Gastroesophageal sphincter (tissue), 4 donors: Measurements from ENCODE around the gene TFDP3. TPM values are rescaled to one million over a fixed set of nuclear protein-coding genes. Genes with fewer than 3 reads are reported as not detected.

Source experiments
- ATAC-seq: fragments of 150-250 bp; one replicate; pipeline ENCODE4 v1.9.1; 2016; ENCODE audit warnings: mild to moderate bottlenecking, moderate library complexity
- H3K27ac ChIP-seq, 4 donors: fragments of 200-600 bp; sonication (generic) in 3 of 4; 1 replicate in 3 of 4; 2 replicates in 1 of 4; pipeline ENCODE4 v1.5.1; 2016 to 2019
- H3K27me3 ChIP-seq: fragments of 200-600 bp; sonication (generic); one replicate; pipeline ENCODE4 v1.5.1; 2019
- H3K36me3 ChIP-seq, 2 donors: fragments of 200-600 bp; sonication (generic); one replicate each; pipeline ENCODE4 v1.5.1; 2019; ENCODE audit warnings: control low read depth in 1 of 2
- H3K4me1 ChIP-seq, 3 donors: fragments of 200-600 bp; sonication (generic); 1 replicate in 2 of 3; 2 replicates in 1 of 3; pipeline ENCODE4 v1.5.1; 2016 to 2019; ENCODE audit warnings: control low read depth in 2 of 3
- H3K4me3 ChIP-seq, 2 donors: fragments of 200-600 bp; sonication (generic); one replicate each; pipeline ENCODE4 v1.5.1; 2019; ENCODE audit warnings: mild to moderate bottlenecking in 1 of 2, moderate library complexity in 1 of 2
- H3K9me3 ChIP-seq, 3 donors: fragments of 200-600 bp; sonication (generic); one replicate each; pipeline ENCODE4 v1.5.1; 2017 to 2019; ENCODE audit warnings: control low read depth in 2 of 3
- EP300 ChIP-seq: sonication (generic); formaldehyde crosslinking; IDR thresholded peaks from one replicate; pipeline ENCODE4 v1.6.1; 2017; ENCODE audit warnings: antibody characterized with exemption, mild to moderate bottlenecking
- POLR2A ChIP-seq, 2 donors: fragments of 450-650 bp; IDR thresholded peaks; one replicate each; pipeline ENCODE4 v1.6.1; 2017; ENCODE audit warnings: antibody characterized with exemption in 2 of 2, mild to moderate bottlenecking in 2 of 2, moderate library complexity in 1 of 2
- POLR2AphosphoS5 ChIP-seq: sonication (generic); formaldehyde crosslinking; IDR thresholded peaks from one replicate; pipeline ENCODE4 v1.6.1; 2017; ENCODE audit warnings: antibody characterized with exemption
- WGBS, 2 donors: methylation state at CpG; one replicate each; pipeline ENCODE4 v1.1.5; 2018; ENCODE audit warnings: low coverage in 1 of 2; 5-methylcytosine and 5-hydroxymethylcytosine counted together
- total RNA-seq, 4 donors: library from RNA; depleted of rRNA; stranded (reverse); fragments of >200 nt; gene quantifications; one replicate each; pipeline ENCODE4 v1.1.0, GENCODE V29; 2016
- TF ChIP-seq, protein P1 (sequence below), 4 experiments: fragments of 200-600 bp in 2 of 4; fragments of 450-650 bp in 2 of 4; sonication (generic) in 1 of 4; IDR thresholded peaks; one replicate each; pipeline ENCODE4 v1.5.1; 2017 to 2019; ENCODE audit warnings: antibody characterized with exemption in 4 of 4, mild to moderate bottlenecking in 2 of 4, moderate library complexity in 2 of 4

Gene TFDP3
- total RNA-seq, 4 donors from 2014 or later = 0.40 TPM; not detected in 3

DNA sequence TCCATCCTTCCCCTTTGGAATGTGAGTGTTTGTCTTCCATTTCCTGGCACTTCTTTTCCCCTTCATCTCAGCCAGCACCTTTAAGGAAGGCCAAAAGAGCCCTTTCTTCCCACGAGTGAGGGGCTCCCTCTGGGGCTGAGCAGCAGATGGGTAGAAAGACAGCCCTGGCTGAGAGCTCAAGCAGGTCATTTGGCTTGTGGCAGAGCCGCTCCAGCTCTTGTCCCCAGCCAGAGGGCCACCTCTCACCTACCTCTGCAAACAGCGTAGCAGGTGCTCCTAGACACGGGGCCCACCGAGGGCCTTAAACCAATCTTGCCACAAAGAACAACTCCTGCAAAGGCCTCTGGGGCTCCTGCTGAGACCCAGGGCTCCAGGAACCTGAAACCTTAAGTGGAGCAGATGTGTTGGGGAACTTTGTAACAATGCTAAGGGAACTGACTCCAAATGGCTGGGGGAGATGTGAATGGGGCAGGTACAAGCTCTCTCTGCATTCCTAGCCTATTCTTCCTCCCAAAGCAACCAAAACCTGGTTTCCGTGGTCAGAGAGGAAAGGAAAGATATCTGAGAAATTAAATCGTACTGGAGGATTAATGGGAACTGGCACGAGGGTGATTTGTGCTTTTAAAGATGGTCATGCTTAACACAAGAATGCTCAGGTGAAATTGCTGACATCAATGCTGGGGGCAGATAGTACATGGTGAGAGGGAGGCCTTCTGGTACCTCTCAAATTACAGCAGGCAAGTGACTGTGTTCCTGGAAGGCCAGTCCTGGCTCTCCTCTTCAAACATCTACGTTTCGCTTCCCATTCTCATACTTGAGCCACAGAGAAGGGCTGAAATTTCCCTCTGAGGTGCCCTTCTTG lies 27.0 kb downstream of the TFDP3 start:
- no peak for ATAC-seq

DNA sequence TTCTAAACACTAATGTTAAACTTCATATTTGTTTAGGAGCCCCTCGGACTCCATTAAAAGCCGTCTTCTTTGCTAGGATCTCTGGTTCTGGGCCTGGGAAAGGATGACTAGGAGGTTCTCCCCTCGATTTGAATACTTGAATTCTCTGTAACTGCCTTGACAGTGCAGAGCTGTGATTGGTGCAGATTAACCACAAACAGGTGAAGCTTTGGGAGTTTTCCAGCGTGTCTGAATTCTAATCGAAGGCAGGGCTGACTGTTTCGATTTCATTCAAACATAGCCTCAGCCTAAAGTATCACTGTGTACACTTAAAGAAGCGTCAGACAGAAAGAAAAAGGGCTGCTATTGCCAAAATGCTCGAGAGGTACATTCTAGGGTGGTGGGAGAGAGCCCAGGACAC lies 29.0 kb downstream of the TFDP3 start:
- no peak for TF ChIP-seq EP300
- TF ChIP-seq, protein P1, sequence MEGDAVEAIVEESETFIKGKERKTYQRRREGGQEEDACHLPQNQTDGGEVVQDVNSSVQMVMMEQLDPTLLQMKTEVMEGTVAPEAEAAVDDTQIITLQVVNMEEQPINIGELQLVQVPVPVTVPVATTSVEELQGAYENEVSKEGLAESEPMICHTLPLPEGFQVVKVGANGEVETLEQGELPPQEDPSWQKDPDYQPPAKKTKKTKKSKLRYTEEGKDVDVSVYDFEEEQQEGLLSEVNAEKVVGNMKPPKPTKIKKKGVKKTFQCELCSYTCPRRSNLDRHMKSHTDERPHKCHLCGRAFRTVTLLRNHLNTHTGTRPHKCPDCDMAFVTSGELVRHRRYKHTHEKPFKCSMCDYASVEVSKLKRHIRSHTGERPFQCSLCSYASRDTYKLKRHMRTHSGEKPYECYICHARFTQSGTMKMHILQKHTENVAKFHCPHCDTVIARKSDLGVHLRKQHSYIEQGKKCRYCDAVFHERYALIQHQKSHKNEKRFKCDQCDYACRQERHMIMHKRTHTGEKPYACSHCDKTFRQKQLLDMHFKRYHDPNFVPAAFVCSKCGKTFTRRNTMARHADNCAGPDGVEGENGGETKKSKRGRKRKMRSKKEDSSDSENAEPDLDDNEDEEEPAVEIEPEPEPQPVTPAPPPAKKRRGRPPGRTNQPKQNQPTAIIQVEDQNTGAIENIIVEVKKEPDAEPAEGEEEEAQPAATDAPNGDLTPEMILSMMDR (IDR thresholded peaks at IDR 0.05) = no peak
- TF ChIP-seq POLR2AphosphoS5 = no peak
- TF ChIP-seq POLR2A (IDR thresholded peaks at IDR 0.05) = no peak
- no peaks in the 10 kb centered on the region for H3K4me1 ChIP-seq
- ATAC-seq = no peak
- no peaks in the 10 kb centered on the region for H3K27me3 ChIP-seq
- WGBS, 2 donors = 48 to 70% methylated on average over 4 to 7 of the region's 8 CpGs
- H3K9me3 ChIP-seq = no peaks in the 10 kb centered on the region
- H3K4me3 ChIP-seq = no peak overlapping the region
- no peak overlapping the region for H3K27ac ChIP-seq
- no peaks in the 10 kb centered on the region for H3K36me3 ChIP-seq

More for the DNA sequence above, 27.0 kb downstream of the TFDP3 start:
- 57 to 84% methylated on average over 5 of the region's 10 CpGs for WGBS, 2 donors
- TF ChIP-seq EP300 (no peak), POLR2A (IDR thresholded peaks at IDR 0.05) (no peak), POLR2AphosphoS5 (no peak)
- TF ChIP-seq, protein P1 (IDR thresholded peaks at IDR 0.05) = no peak
- Histone ChIP-seq H3K9me3 (no peaks in the 10 kb centered on the region), H3K4me3 (no peak overlapping the region), H3K36me3 (no peaks in the 10 kb centered on the region), H3K27ac (no peak overlapping the region), H3K4me1 (no peaks in the 10 kb centered on the region), H3K27me3 (no peaks in the 10 kb centered on the region)

DNA sequence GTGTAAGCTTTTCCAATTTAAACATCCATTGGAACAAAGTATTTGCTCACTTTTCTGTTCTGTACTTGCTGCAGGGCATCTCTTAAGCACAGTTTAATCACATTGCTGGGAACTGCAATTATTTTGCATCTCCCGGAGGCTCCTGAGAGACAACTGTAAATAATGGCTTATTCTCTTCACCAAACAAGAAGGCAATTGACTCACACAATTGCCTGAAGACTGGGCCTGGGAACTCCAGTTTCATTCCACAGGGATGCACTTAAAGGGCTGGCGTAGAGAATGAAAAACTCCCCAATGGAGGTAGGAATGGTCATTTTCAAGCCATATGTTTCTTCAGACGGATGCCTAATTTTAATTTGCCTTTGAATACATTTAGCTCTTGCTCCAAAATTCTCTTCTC lies 29.5 kb downstream of the TFDP3 start:
- no peaks in the 10 kb centered on the region for H3K36me3 ChIP-seq
- TF ChIP-seq POLR2AphosphoS5 (no peak), POLR2A (IDR thresholded peaks at IDR 0.05) (no peak), EP300 (no peak)
- TF ChIP-seq, protein P1 (IDR thresholded peaks at IDR 0.05) = no peak
- ATAC-seq = no peak
- H3K4me3 ChIP-seq = no peak overlapping the region
- no peaks in the 10 kb centered on the region for H3K9me3 ChIP-seq
- H3K27ac ChIP-seq = no peak overlapping the region
- no peaks in the 10 kb centered on the region for H3K4me1 ChIP-seq
- 79 to 94% methylated on average over 2 of the region's 3 CpGs for WGBS, 2 donors
- H3K27me3 ChIP-seq = no peaks in the 10 kb centered on the region

DNA sequence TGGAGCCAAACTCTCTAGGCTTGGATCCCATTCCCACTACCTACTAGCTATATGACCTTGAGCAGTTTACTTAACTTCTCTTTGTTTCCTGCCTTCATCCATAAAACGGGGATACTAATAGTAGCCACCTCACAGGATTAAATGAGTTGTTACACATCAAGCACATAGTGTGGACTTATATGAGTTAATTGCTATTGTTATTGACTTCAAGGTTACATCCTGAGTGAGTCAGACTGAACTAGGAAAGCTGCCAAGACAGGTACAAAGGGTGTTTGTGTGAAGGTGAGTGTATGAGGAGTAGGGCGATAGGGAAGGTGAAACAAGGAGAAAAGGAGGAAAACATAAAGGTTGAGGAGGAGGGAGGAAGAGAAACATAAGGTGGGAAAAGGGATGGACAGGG lies 32.2 kb downstream of the TFDP3 start:
- WGBS, 2 donors = 82% methylated on average over 1 of the region's 2 CpGs; no CpG with 5 or more reads in 1 of the 2 donors
- TF ChIP-seq, protein P1 (IDR thresholded peaks at IDR 0.05) = no peak
- no peak for TF ChIP-seq EP300
- TF ChIP-seq POLR2AphosphoS5 = no peak
- TF ChIP-seq POLR2A (IDR thresholded peaks at IDR 0.05) = no peak
- no peak for ATAC-seq
- no peaks in the 10 kb centered on the region for H3K4me1 ChIP-seq
- no peaks in the 10 kb centered on the region for H3K27me3 ChIP-seq
- H3K27ac ChIP-seq = no peak overlapping the region
- H3K9me3 ChIP-seq = no peaks in the 10 kb centered on the region
- H3K36me3 ChIP-seq = no peaks in the 10 kb centered on the region
- no peak overlapping the region for H3K4me3 ChIP-seq

DNA sequence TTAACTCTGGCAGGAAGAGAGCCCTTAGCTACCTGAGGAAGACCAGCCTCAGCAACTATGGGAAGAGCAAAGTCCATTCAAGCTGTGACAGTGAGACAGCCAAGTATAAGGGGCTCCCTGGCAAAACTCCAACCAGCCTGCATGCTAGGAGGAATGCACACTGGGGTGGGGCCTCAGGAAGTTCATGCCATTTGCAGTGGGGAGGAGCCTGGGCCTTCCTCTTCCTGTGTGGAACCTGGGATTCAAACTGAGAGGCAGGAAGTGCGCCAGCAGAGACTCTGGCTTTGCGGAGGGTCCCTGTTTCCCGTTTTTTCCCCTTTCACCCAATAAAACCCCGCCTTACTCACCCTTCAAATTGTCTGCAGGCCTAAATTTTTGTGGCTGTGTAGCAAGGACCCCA lies 33.0 kb downstream of the TFDP3 start:
- ATAC-seq = no peak
- Histone ChIP-seq H3K27ac (no peak overlapping the region), H3K4me1 (no peaks in the 10 kb centered on the region), H3K27me3 (no peaks in the 10 kb centered on the region), H3K4me3 (no peak overlapping the region), H3K9me3 (no peaks in the 10 kb centered on the region), H3K36me3 (no peaks in the 10 kb centered on the region)
- no peak for TF ChIP-seq EP300
- no peak for TF ChIP-seq POLR2AphosphoS5
- TF ChIP-seq, protein P1 (IDR thresholded peaks at IDR 0.05) = no peak
- no peak for TF ChIP-seq POLR2A (IDR thresholded peaks at IDR 0.05)
- 90% methylated on average over 2 of the region's 4 CpGs; no CpG with 5 or more reads in 1 of the 2 donors for WGBS, 2 donors
